Fibroblast of skin of abdomen (primary cell): ENCODE data around the gene CST7.
"Not testable (repeated sequence)": the region's sequence is repeated elsewhere in the genome, so short reads cannot be mapped to it uniquely, and the experiment has no call there.

Experiments
- DNase-seq: peaks from one replicate; pipeline ENCODE4 v3.0.0-alpha.2; 2013

CST7 gene

GRCh38 chr20:24987244-24987643 is 38.2 kb downstream of the CST7 start:
- no peak for DNase-seq

- DNase-seq = no peak
These were observed 39.1 kb downstream of the CST7 start for GRCh38 chr20:24987873-24988835.

GRCh38 chr20:24989162-24989561 is 40.1 kb downstream of the CST7 start:
- DNase-seq = no peak

- no peak for DNase-seq
These were observed 41.8 kb downstream of the CST7 start for GRCh38 chr20:24990810-24991252.

GRCh38 chr20:24991897-24992486 is 42.9 kb downstream of the CST7 start:
- DNase-seq = no peak

GRCh38 chr20:24992487-24993205 is 43.6 kb downstream of the CST7 start, which contains the start of gene APMAP:
Gene APMAP, minus strand, starts transcription at chr20:24992751. Its CDS starts 63 bp downstream, at chr20:24992688.
- peak; percentile 91 for DNase-seq

- DNase-seq = peak; percentile 55
These were observed 44.5 kb downstream of the CST7 start for GRCh38 chr20:24993337-24994185.

- no peak for DNase-seq
These were observed 45.1 kb downstream of the CST7 start for GRCh38 chr20:24994186-24994465.

- DNase-seq = peak; percentile 71
These were observed 45.6 kb downstream of the CST7 start for GRCh38 chr20:24994470-24995368.

- DNase-seq = no peak
These were observed 46.8 kb downstream of the CST7 start for GRCh38 chr20:24995741-24996448.

- no peak for DNase-seq
These were observed 47.6 kb downstream of the CST7 start for GRCh38 chr20:24996449-24997377.

GRCh38 chr20:24998121-24998520 is 49.1 kb downstream of the CST7 start:
- no peak for DNase-seq

GRCh38 chr20:24998631-24999445 is 49.8 kb downstream of the CST7 start:
- DNase-seq = no peak

GRCh38 chr20:24999568-24999967 is 50.5 kb downstream of the CST7 start:
- DNase-seq = no peak

- peak; percentile 89 for DNase-seq
These were observed 51.3 kb downstream of the CST7 start for GRCh38 chr20:25000268-25000801.

- DNase-seq = not testable (repeated sequence)
These were observed 52.3 kb downstream of the CST7 start for GRCh38 chr20:25001323-25001722.

- DNase-seq = no peak
These were observed 53.9 kb downstream of the CST7 start for GRCh38 chr20:25003002-25003401.

GRCh38 chr20:25005220-25005619 is 56.2 kb downstream of the CST7 start:
- DNase-seq = no peak
